Germinal center (tissue), 1 donor: ENCODE results near the gene KPNA4.

Experiments
- DNase-seq: peaks from one replicate; pipeline ENCODE4 v3.0.0; 2012; ENCODE audit warnings: mixed read lengths, low spot score

The KPNA4 gene

GRCh38 chr3:160449636-160450598 lies 115.5 kb downstream of the KPNA4 start, which contains the start of gene TRIM59:
TRIM59 (minus strand) TSS chr3:160449786; CDS start chr3:160439183, 10,603 bp downstream.
- peak; percentile 99 for DNase-seq

GRCh38 chr3:160448845-160449635 lies 116.3 kb downstream of the KPNA4 start:
- peak; percentile 52 for DNase-seq

GRCh38 chr3:160447544-160447943 lies 117.8 kb downstream of the KPNA4 start:
- no peak for DNase-seq

- no peak for DNase-seq
Measured at GRCh38 chr3:160446522-160447056, 118.8 kb downstream of the KPNA4 start.

- no peak for DNase-seq
Measured at GRCh38 chr3:160445854-160446253, 119.5 kb downstream of the KPNA4 start.
